GM21367 (cell line): Measurements from ENCODE around the gene IRF2BPL.

Source experiments
- ATAC-seq: cut with Tn5 transposase; IDR thresholded peaks from one replicate; pipeline ENCODE4 v1.9.1; 2021; ENCODE audit not compliant: unreplicated experiment

Gene IRF2BPL

DNA sequence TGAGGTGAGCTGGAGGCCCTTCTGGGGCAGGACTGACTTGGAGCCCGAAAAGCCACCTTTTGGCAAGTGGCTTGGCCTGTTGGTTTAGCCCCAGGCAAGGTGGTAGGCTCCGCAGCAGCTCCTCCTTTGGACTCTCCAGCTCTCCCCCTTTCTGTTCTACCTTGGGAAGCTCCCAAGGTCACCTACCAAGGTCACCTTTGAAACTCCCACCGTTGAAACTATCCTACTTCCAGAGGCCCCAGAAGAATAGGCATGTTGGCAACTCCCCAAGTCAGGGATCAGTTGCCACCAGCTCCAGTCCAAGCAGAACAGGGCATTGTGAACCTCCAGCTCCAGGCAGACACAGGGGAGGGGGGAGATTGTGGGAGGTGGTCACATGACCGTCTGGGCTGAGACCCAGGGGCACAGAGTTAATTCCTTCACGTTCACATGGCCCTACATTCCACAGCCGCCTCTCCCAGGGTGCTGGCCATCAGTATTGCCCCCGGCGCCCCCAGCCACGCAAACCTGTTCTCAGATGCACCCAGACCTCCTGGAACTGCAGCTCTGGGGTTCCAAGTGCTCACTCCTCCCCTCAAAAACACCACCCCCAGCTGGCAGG lies 14.4 kb downstream of the IRF2BPL start:
- ATAC-seq: no peak

DNA sequence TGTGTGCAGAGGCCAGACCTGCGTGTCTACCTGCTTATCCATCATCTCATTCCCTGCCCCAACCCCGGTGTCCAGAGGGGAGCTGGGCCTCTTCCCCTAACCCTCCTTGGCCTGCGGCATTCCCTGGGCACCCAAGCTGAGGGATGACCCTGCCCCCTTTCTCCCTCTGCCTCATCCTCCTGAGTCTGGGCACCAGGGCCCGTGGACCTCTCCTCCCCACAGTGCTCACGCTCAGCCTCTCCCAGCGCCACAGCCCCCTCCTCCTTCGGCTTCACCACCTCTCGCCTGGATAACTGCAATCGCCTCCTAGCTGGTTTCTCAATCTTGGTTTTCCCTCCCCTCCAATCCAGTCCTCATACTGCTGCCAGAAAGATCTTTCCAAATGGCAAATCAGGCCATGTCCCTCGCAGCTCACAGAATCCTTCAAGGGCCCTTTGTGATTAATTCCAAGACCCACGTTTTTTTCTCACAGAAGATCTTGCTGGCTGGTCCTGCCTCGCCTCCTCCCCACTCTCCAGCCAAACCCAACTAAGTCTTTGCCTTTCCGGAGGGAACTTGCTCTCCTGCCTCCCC lies 16.2 kb downstream of the IRF2BPL start:
- ATAC-seq: no peak

DNA sequence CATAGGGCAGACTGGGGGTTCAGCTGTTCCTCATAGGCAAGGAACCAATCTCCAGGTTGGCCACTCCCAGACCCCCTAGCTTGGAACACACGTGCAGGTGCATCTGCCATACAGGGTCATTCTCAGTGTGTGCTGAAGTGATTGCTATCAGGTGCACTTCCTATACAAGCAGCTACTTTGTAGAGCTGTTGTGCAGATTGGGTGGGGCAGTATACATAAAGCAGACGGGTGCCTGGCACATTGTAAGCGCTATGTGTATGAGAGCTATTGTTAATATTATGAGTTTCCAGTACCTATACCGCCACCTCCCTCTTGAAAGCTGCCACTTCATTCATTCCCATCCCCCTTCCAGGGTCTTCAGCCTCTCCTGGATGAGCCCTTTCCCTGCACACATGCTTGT lies 17.3 kb downstream of the IRF2BPL start:
- ATAC-seq: no peak

DNA sequence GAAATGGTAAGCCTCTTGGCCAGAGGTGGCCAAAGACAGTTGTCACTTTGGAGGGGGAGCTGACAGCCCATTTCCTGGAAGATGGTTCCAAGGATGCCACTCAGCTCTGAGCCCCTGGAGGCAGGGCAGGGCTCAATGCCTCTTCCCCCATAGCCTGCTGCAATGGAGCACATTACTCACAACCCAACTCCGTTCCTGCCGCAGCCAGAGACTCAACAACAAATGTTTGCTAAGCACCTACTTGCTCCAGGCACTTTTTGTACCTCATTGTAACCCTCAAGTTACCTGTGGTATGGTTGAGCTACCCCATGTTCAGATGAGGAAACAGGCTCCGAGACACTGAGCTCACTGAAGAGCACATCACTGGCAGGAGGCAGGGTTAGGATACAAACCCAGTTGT lies 19.5 kb downstream of the IRF2BPL start:
- ATAC-seq: no peak

DNA sequence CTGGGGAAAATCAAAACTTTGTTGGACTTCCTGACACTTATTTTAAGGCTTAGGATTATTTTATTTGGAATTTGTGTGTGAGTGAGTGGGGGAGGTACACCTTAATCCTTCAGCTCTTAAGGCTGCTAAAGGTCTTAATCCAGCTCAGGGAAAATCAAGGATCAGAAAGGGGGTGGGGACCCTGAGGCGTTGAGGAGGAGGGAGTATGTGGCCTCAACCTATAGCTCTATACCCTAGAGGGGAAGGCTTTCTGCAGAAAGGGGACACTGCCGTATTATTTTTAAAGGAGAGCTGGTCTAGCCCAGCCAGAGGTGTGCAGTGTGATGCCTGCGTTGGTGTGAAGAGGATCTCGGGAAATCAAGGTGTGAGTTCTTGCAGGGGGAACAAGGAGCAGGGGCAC lies 20.0 kb downstream of the IRF2BPL start:
- ATAC-seq: no peak

DNA sequence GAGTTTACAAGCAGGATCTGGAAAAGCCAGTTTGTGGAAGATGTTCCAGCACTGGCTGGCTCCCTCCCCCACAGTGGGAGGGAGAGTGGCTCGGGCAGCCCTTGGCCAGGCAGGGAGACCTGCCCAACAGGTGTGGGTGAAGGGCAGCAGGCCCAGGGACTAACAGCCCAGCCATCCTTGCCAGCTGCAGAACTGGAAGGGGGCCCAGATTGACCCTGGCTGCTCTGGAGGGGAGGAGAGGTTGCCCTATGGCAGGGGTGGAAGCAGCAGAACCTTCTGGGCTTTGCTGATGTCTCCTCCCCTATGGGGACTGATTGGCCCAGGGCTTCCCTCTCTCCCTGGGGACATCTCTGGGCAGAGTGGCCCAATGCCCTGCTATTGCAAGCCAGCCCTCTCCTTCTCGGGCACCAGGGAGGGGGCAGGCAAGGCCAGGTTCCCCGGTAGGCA lies 20.5 kb downstream of the IRF2BPL start:
- ATAC-seq: no peak

DNA sequence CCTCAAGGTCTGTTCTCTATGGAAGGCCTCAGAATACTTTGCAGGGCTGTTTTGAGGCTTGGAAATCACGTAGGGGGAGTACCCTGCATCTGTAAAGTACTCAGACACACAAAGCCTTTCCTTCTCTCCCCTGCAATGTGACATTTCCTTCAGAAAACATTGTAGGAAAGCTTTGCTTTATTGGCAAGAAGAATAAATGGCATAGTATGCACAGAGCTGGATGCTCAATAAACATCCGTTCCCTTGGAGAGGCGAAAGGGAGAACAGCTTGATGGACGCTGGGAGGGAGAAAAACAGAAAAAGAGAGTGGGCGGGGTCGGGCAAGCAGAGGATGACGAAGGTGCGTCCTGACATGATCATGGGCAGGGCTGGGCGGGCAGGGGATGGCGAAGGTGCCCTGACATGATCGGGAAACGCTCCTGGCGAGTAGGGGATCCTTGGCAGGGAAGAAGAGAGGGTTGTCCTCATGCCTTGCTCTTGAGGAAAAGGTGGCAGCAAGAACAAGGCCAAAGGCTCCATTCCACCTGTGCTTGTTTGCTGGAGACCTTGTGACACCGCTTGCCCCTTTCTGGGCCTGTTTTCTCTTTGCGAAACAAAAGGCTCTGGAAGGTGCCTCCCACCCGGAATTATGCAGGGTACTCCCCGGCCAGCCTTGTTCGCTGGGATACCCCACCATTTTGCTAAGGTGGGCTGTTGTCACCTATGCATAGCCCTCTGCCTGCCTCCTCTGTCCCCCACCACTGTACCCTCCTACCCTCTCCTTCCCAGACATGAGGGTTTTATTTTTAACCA lies 21.1 kb downstream of the IRF2BPL start:
- no peak for ATAC-seq

DNA sequence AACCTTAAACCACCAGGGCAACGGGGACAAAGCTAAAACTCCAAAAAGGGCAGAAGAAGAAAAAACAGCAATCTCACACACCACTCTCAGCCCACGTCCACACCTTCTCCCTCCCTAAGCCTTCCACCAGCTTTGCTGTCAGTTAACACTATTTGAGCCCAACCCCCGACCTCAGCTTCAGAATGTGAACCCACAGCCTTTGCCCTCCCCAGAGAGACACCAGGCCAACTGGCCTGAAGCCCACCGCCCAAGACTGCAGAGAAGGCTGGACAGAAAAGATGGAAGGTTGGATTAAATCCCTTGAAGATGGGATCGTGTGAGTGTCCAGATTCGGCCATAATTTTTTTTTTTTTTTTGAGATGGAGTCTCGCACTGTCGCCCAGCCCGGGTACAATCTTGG lies 22.4 kb downstream of the IRF2BPL start:
- ATAC-seq: no peak

DNA sequence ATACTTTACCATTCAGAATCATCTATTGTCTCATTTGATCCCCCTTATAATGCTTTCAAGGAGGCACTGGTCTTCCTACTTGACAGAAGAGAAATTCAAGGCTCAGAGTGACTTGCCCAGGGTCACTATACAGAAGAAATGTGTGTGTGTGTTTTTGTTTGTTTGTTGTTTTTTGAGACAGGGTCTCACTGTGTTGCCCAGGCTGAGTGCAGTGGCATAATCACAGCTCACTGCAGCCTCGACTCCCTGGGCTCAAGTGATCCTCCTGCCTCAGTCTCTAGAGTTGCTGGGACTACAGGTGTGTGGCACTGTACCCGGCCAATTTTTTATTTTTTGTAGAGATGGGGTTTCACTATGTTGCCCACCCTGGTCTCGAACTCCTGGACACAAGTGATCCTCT lies 22.9 kb downstream of the IRF2BPL start:
- no peak for ATAC-seq

DNA sequence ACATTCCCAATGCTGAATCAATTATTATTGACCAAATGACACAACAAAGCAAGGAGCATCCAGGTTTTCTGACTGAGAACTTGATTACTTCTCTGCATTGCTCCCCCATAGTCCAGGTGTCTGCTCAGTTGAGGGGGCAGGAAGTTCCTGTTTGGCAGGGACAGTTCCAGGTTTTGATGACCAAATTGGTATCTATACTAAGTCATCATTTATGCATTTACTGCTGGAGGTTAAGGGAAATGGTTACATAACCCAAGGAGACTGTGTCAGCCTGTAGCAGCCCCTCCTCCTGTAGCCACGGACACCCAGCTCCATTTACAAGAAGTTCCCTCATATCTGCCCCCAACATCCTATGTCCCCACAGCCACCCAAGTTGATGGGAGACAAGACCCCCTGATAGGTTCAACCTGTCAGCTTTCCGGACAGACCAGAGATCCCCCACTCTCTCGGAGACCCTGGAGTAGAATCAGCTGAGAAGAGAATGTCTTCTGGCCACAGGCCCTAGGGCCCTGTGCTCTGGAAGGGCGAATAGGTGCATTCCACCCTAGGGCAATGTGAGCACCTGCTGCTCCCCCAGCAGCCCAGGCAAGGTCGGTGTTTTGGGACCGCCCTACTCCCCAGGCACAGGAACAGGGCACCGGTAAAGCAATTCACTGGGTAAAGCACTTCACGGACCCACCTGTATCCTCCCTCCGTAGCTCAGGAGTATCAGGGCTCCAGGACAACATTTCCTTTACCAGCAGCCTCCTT lies 23.6 kb downstream of the IRF2BPL start:
- no peak for ATAC-seq

DNA sequence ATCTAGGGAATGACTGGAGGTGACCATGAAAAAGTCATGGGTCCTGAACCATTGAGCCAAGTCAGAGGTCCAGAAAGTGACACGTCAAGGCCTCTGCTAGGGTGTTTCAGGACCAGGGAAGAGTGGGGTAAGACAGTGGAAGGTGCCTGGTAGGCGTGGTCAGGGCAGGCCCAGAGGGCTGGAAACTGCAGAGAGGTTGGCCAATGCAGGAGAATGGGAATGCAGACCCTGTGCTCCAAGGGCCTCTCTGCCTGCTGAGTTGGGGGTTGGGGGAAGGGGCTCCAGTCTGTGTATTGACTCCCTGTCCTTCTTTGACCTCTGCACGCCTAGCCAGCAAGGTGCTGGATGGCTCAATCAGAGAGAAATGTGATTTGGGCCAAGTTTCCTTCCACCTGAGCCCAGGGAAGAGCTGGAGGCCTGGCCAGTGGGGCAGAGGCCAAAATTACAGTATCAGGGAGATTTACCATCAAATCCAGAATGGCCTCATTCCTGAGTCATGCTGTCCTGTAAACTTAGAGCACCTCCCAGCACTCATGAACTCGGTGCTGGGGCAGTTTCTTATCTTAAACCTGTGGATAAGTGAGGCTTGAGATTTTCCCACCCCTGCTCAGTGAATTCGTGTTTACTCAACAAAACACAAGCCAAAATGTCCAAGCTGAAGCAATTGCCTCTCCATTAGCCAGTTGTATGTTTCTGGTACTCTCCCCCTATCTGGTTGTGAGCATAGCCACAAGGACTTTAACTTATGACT lies 24.4 kb downstream of the IRF2BPL start:
- ATAC-seq: no peak

DNA sequence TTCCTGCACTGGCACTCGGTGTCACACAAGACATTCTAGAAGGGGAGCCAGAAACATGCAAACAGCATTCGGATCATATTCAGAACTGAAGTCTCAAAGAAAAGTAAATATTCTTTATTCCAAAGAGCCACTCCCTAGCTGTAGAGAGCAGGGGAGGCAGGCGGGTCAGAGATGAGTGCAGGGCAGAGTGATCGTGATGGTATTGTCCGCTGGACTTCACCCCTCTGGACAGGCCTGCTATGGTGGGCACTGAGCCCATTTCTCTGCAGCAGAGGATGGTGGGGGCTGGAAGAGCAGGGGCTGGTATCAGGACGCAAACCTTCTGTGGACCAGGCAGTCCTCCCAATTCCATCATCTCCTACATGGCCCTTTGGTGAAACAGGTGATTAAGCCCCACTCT lies 25.6 kb downstream of the IRF2BPL start:
- no peak for ATAC-seq

DNA sequence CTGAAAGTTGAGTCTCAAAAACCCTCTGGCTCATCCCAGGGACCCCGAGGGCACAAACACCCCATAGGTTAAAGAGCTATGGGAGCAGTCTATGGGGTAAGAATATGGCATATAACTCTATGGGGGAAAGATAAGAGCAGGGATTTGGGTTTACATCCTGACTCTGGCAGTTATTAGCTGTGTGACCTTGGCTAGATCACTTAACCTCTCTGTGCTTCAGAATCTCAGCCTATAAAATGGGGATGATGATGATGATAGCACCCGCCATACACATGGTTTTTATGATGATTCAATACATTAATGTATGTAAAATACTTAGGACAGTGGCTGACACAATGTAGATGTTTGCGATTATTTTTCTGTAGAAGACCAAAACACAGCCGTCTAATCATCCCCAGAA lies 26.2 kb downstream of the IRF2BPL start:
- ATAC-seq: no peak

DNA sequence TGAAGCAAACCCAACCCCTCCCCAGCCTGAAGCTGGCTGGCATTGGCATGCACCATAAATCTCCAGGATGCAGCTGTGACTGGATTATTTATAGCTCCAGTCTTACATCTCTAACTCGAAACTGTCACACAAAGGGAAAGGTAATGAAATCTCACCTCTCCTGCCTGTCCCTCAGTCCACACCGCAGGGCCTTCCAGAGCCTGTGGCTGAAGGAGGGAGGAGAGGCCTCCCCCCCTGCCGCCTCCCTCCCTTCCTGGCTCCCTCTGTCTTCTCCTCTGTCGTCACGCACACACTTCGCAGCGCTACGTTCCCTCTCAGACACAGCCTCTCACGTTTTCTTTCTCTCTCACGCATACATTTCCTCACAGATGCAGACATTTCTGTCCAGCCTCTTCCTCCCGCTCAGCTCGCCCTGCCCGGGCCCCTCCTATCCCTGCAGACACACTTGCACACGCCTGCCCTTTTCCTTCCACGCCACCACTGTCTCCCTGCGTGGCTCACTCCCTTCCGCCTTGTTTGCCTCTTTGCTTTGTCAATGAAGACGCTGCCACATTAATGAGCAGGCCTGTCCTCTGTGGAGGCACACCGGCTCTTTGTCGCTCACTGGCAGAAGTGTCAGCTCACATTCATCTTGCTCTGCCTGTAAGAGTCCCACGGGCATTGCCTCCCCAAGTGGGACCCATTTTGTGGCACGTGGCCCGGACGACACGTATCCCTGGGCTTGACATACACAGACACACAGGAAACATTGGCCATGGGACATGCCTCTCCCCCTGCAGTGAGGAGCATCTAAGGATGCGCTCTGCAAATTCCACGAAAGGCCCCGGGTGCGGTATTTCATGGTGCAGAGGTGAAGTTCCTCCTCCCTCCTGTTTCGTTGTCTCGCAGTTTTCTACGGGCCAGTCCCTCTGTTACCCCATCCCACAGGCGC lies 27.9 kb downstream of the IRF2BPL start:
- no peak for ATAC-seq

DNA sequence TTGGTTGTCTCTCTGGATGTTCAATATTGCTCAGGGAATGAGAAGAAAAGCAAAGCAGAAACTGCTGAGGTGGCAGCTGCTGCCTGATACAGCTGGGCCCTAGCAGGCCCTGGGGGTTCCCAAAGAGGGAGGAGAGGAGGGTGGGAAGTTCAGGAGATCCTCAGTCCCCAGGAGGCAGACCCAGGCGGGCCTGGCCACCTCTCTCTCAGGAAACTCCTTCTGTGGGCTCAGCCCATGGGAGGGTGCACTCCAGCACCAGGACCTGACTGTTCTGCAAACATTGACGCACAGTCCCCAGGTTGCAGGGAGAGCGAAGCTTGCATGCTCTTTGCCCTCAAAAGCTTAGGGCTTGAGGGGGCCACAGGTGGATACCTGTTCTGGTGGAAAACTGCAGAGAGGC lies 29.6 kb downstream of the IRF2BPL start:
- ATAC-seq: no peak

DNA sequence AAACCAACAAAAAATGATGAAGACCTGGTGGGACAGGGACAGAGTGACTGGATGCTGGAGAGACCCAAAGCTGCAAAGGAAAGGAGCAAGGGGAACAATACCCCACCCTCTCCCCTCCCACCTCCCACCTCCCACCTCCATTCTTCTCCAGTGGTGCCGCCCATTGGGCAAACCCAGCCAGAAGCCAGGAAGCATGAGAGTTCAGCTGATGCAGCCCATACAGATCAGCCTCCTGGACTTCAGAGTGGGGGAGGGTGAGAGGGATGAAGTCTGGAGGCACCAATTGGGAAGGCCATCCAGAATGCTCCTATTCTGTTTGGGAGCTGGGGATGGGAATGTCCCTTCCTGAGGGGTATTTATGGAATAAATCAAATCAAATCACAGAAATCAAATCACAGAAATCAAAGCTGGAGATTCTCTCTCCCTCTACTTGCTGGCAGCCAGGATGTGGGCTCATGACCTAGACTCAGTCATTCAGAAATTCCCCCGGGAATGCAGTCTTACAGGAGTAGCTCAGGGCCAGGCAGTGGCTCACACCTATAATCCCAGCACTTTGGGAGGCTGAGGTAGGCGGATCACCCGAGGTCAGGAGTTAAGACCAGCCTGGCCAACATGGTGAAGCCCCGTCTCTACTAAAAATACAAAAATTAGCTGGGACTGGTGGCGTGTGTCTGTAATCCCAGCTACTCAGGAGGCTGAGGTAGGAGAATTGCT lies 31.1 kb downstream of the IRF2BPL start:
- ATAC-seq: no peak

DNA sequence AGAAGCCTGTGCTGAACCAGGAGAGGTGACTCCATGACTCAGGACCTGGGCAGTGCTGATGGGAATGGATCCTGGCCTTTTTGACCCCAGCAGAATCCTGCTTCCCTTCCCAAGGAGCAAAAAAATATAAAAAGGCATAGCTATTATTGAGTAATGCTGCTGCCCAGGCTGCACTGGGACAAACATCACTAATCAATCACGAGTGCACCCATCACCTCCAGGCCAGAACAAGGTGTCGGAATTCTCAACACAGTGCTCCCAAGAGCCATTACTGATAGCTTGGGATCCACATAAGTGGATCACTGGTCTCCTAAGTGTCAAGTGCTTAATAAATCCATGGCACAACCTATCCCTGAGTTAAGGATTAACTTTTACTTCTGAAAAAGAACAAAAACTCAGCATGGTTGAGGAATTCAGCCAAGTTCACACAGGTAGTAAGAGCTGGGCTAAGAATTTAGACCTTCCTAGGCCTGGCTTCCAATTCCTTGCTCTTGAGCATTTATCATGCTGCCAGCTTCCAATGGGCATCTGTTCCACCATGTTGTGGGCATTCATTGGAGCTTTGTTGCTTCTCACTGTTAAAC lies 31.9 kb downstream of the IRF2BPL start:
- ATAC-seq: no peak

DNA sequence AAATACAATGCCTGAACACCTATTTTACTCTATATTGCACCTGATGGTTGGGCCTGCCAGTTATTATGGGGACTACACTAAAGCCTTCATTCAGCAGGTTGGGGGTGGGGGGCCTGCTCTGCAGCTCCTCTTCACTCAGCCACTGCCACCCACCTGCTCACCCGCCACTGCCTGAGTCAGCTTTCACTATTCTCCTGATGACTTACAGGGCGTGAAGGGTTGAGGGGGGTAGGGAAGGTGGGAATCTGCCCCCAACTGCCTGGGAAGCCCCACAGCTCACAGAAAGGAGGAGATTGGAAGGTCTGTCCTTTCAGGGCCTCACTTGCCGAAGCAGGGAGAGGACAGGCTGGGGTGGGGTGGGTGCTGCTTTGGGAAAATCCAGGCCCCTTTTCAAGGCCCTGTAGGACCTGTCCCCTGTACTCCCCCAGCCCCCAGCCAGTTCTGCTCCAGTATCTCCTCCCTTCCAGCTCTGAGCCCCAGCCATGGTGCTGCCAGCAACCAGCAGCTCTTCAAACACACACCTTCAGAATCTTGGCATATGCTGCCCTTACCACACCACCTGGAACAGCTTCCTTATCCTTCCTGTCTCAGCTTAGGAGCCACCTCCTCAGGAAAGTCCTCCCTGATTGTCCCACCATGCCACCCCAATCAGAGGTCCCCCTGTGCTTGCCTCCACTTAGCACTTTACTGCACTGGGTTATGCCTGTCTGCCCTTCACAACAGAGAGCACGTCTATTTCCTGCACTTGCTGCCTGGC lies 33.1 kb downstream of the IRF2BPL start:
- ATAC-seq: no peak
